ENCODE results near the gene UBE2R2.
A peak's percentile ranks its signal among the peaks of the same experiment; 100 is the strongest.
"Not testable (repeated sequence)": the region's sequence is repeated elsewhere in the genome, so short reads cannot be mapped to it uniquely, and the experiment has no call there.

The UBE2R2 gene

GRCh38 chr9:33843312-33843961 lies 26.5 kb downstream of the UBE2R2 start:
- no peak for DNase-seq (ENCODE audit: low read depth)

GRCh38 chr9:33846231-33846630 lies 29.3 kb downstream of the UBE2R2 start:
- no peak for DNase-seq (ENCODE audit: low read depth)

- DNase-seq (ENCODE audit: low read depth): not testable (repeated sequence)
Measured at GRCh38 chr9:33847894-33848205, 30.9 kb downstream of the UBE2R2 start.

- DNase-seq (ENCODE audit: low read depth): no peak
Measured at GRCh38 chr9:33850267-33850629, 33.3 kb downstream of the UBE2R2 start.

- DNase-seq (ENCODE audit: low read depth): no peak
Measured at GRCh38 chr9:33850677-33851076, 33.7 kb downstream of the UBE2R2 start.

- DNase-seq (ENCODE audit: low read depth): peak; percentile 34
Measured at GRCh38 chr9:33851301-33851700, 34.3 kb downstream of the UBE2R2 start.

- peak; percentile 38 for DNase-seq (ENCODE audit: low read depth)
Measured at GRCh38 chr9:33852216-33852826, 35.4 kb downstream of the UBE2R2 start.

GRCh38 chr9:33856247-33856646 lies 39.3 kb downstream of the UBE2R2 start:
- DNase-seq (ENCODE audit: low read depth): no peak

- peak; percentile 44 for DNase-seq (ENCODE audit: low read depth)
Measured at GRCh38 chr9:33858423-33858822, 41.5 kb downstream of the UBE2R2 start.

GRCh38 chr9:33860200-33860871 lies 43.4 kb downstream of the UBE2R2 start:
- DNase-seq (ENCODE audit: low read depth): no peak

GRCh38 chr9:33861917-33862453 lies 45.0 kb downstream of the UBE2R2 start:
- DNase-seq (ENCODE audit: low read depth): no peak

- DNase-seq (ENCODE audit: low read depth): not testable (repeated sequence)
Measured at GRCh38 chr9:33863027-33863426, 46.1 kb downstream of the UBE2R2 start.

- no peak for DNase-seq (ENCODE audit: low read depth)
Measured at GRCh38 chr9:33867747-33868439, 50.9 kb downstream of the UBE2R2 start.

- DNase-seq (ENCODE audit: low read depth): peak; percentile 70
Measured at GRCh38 chr9:33868440-33868973, 51.5 kb downstream of the UBE2R2 start.

GRCh38 chr9:33869243-33869642 lies 52.3 kb downstream of the UBE2R2 start:
- not testable (repeated sequence) for DNase-seq (ENCODE audit: low read depth)

- no peak for DNase-seq (ENCODE audit: low read depth)
Measured at GRCh38 chr9:33877727-33878489, 60.9 kb downstream of the UBE2R2 start.

- DNase-seq (ENCODE audit: low read depth): no peak
Measured at GRCh38 chr9:33878691-33879366, 61.9 kb downstream of the UBE2R2 start.

GRCh38 chr9:33880211-33881089 lies 63.5 kb downstream of the UBE2R2 start:
- no peak for DNase-seq (ENCODE audit: low read depth)

GRCh38 chr9:33881635-33882034 lies 64.7 kb downstream of the UBE2R2 start:
- peak; percentile 45 for DNase-seq (ENCODE audit: low read depth)
